Measurements from ENCODE around the gene NRP1. TPM values are rescaled to one million over a fixed set of nuclear protein-coding genes. Genes with fewer than 3 reads are reported as not detected.

NRP1 gene
- total and polyA plus RNA-seq, 10 donors = 4.8 to 202 (median 138) TPM

- no peak for DNase-seq
These were observed 118.8 kb downstream of the NRP1 start for GRCh38 chr10:33215635-33216034.

GRCh38 chr10:33215154-33215553 lies 119.3 kb downstream of the NRP1 start:
- no peaks in the 10 kb centered on the region for H3K27me3 ChIP-seq (replicated peaks in 1 of 7)
- intact Hi-C loops (cut with DNase I; ENCODE audit: low total_unique reads) = no loop called here
- H3K4me1 ChIP-seq = peaks cover 0 to 47% (median 25%) of the 10 kb centered on the region in 6 donors
- no peak for TF ChIP-seq POLR2A (IDR thresholded peaks at IDR 0.05)
- no peak for TF ChIP-seq POLR2AphosphoS5 (IDR thresholded peaks at IDR 0.05)
- TF ChIP-seq CTCF (IDR thresholded peaks at IDR 0.05 in 8 of 11, conservative IDR thresholded peaks at IDR 0.05 in 3 of 11) = no peak
- H3K9me3 ChIP-seq = no peaks in the 10 kb centered on the region
- 57 to 92% (median 84%) methylated on average over 2 of the region's 2 CpGs for WGBS, 5 donors
- H3K4me3 ChIP-seq = no peak overlapping the region
- H3K27ac ChIP-seq = peak overlapping the region in 7 of 8 donors; percentile 9 to 74 (median 26)
- DNase-seq = no peak
- H3K36me3 ChIP-seq = peaks cover 0 to 74% (median 7%) of the 10 kb centered on the region in 6 donors

More at GRCh38 chr10:33215635-33216034, 118.8 kb downstream of the NRP1 start:
- Histone ChIP-seq H3K27ac (peak overlapping the region in 7 of 8 donors; percentile 9 to 74 (median 32)), H3K27me3 (replicated peaks in 1 of 7) (no peaks in the 10 kb centered on the region), H3K4me1 (peaks cover 0 to 51% (median 25%) of the 10 kb centered on the region in 6 donors), H3K4me3 (no peak overlapping the region), H3K36me3 (peaks cover 0 to 73% (median 7%) of the 10 kb centered on the region in 6 donors), H3K9me3 (no peaks in the 10 kb centered on the region)
- 59 to 80% (median 66%) methylated on average over 3 of the region's 3 CpGs for WGBS, 5 donors
- TF ChIP-seq POLR2A (IDR thresholded peaks at IDR 0.05) (no peak), CTCF (IDR thresholded peaks at IDR 0.05 in 8 of 11, conservative IDR thresholded peaks at IDR 0.05 in 3 of 11) (no peak), POLR2AphosphoS5 (IDR thresholded peaks at IDR 0.05) (no peak)
- intact Hi-C loops (cut with DNase I; ENCODE audit: low total_unique reads) = no loop called here

GRCh38 chr10:33214174-33214573 lies 120.3 kb downstream of the NRP1 start:
- Histone ChIP-seq H3K27me3 (replicated peaks in 1 of 7) (no peaks in the 10 kb centered on the region), H3K36me3 (peaks cover 0 to 78% (median 7%) of the 10 kb centered on the region in 6 donors), H3K4me1 (peaks cover 0 to 40% (median 20%) of the 10 kb centered on the region in 6 donors), H3K4me3 (no peak overlapping the region), H3K9me3 (no peaks in the 10 kb centered on the region), H3K27ac (peak overlapping the region in 7 of 8 donors; percentile 3 to 74 (median 25))
- intact Hi-C loops (cut with DNase I; ENCODE audit: low total_unique reads) = no loop called here
- WGBS, 5 donors = 65 to 83% (median 70%) methylated on average over 4 of the region's 4 CpGs
- no peak for TF ChIP-seq POLR2A (IDR thresholded peaks at IDR 0.05)
- TF ChIP-seq POLR2AphosphoS5 (IDR thresholded peaks at IDR 0.05) = no peak
- no peak for TF ChIP-seq CTCF (IDR thresholded peaks at IDR 0.05 in 8 of 11, conservative IDR thresholded peaks at IDR 0.05 in 3 of 11)
- no peak for DNase-seq

- Histone ChIP-seq H3K9me3 (no peaks in the 10 kb centered on the region), H3K4me3 (no peak overlapping the region), H3K27me3 (replicated peaks in 1 of 7) (no peaks in the 10 kb centered on the region), H3K36me3 (peaks cover 0 to 74% (median 9%) of the 10 kb centered on the region in 6 donors), H3K27ac (peak overlapping the region; percentile 7 to 74 (median 48)), H3K4me1 (peaks cover 0 to 31% (median 14%) of the 10 kb centered on the region in 6 donors)
- DNase-seq = no peak
- 76 to 86% (median 84%) methylated on average over 4 of the region's 4 CpGs for WGBS, 5 donors
- TF ChIP-seq POLR2A (IDR thresholded peaks at IDR 0.05) (no peak), CTCF (IDR thresholded peaks at IDR 0.05 in 8 of 11, conservative IDR thresholded peaks at IDR 0.05 in 3 of 11) (no peak), POLR2AphosphoS5 (IDR thresholded peaks at IDR 0.05) (no peak)
- intact Hi-C loops (cut with DNase I; ENCODE audit: low total_unique reads) = no loop called here
These were observed 122.3 kb downstream of the NRP1 start for GRCh38 chr10:33212061-33212748.

Data from spleen (tissue), 11 donors.